Loucy (cell line): Measurements from ENCODE around the gene TSEN15.

Source experiments
- CTCF ChIP-seq: fragments of 200-600 bp; sonication (generic); conservative IDR thresholded peaks from 2 replicates; pipeline ENCODE4 v1.5.1; 2014; ENCODE audit warnings: mild to moderate bottlenecking, antibody characterized with exemption, low read length
- EZH2phosphoT487 ChIP-seq: fragments of 200-600 bp; IDR thresholded peaks from 2 replicates; pipeline ENCODE4 v1.6.1; 2018; ENCODE audit warnings: antibody characterized with exemption, mild to moderate bottlenecking, moderate library complexity, borderline replicate concordance

- TF ChIP-seq CTCF (no peak), EZH2phosphoT487 (no peak)
These were observed 18.6 kb upstream of the TSEN15 start for GRCh38 chr1:184032930-184033418.
